Measurements from ENCODE around the gene PIN4. TPM values are rescaled to one million over a fixed set of nuclear protein-coding genes. Genes with fewer than 3 reads are reported as not detected.

Gene PIN4
- 12.4 TPM for total RNA-seq

DNA sequence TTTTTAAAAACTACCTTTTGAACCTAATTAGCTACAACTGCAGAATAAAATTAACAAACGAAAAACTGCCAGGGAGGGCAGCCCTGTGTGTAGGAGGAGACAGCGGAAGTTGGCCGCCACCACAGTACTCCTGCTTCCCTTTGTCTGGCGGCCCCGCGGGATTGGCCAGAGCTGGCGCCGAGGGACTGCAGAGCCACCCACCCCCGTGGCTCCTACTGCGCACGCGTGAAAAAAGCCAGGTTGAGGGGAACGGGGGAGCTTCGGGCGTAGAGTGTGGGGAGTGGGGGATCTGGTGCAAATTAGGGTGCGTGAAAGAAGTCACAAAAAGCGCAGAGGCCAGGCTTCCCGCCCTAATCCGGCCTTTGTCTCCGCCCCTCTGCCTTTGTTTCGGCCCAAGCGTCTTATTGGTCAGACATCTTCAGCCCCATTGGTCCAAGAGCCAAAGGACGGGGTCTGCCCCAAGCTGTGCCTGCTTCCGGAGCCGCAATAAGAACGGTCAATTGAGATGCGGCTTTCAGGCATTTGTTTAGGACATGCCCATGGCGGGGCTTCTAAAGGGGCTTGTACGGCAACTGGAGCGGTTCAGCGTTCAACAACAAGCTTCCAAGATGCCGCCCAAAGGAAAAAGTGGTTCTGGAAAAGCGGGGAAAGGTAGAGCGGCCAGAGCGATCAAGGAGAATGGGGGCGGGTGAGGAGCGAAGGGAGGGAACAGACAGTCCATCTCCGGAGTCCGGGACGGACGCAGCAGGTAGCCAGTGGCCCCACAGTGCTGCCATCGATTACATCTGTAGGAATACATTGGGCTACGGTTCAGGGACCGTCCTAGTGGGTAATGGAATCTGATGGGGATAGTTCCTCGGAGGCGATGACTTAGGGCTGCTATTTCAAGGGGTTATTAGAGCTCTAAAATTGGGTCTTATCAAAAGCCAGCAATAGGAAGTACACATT lies at the start of gene PIN4:
PIN4 (plus strand) TSS at position 580 of the 948 bp plus-strand sequence; CDS start at position 609, 29 bp downstream.

DNA sequence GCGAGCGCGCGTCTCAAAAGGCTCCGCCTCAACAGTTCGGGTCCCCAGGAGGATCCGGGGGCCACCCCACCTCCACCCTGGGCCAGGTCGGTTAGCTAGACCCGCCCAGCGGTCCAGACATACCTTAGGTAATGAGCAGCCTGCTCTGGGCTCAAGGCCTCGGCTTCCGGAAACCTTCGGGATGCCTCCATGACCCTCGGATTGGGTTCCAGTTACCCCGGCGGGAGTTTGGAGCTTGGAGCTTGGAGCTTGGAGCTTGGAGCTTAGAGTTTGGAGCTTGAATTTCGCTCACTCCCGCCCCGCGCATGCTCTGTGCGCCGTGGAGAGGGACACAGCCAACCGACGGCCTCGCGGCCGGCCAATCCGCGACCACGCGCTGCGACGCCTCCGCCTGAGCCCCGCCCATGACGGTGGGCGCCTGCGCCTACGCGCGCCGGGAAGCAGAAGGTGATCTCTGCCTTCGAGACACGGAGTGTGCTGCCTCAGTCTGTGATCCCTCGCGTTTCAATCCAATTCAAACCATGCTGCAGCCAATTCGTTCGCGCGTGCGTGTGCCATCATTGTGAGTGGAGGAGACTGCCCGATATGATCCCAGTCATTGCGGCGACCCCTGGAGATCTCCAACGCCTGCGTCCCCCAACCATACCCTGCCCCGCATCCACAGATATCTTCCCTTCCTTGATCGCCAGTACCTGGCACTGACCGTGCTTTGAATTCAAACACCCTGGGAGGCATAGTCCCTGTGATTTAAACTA lies 57.3 kb downstream of the PIN4 start, which contains the start of gene ERCC6L:
ERCC6L (minus strand) TSS at position 307 of the 755 bp plus-strand sequence; CDS start at position 191, 116 bp downstream.

Other genes starting within 250 kb of the PIN4 start
- gene RTL5, start 49.8 kb upstream of the PIN4 start, total RNA-seq, result 12.4 TPM
- 2.7 TPM for gene ERCC6L, start 57.3 kb downstream of the PIN4 start, total RNA-seq
- 809 TPM for gene RPS4X, start 95.5 kb downstream of the PIN4 start, total RNA-seq
- 4.6 TPM for gene CITED1, start 124.2 kb downstream of the PIN4 start, total RNA-seq